GM12878 (cell line): ENCODE measurements around the gene TRMT13. TPM values are rescaled to one million over a fixed set of nuclear protein-coding genes. Genes with fewer than 3 reads are reported as not detected.

Experiments used
- ATAC-seq: fragments of 200-7000 bp; cut with Tn5 transposase; 3 replicates; pipeline ENCODE4 v1.9.1; 2020; ENCODE audit warnings: mild to moderate bottlenecking, moderate library complexity
- BruUV-seq: library from RNA; stranded (reverse); fragments of 400-500 nt; replicated peaks from 2 replicates; lab custom pipeline; 2021; lab: Mats Ljungman, UMichigan
- CTCF ChIA-PET: fragments of 300-600 bp; sonication (Branson Sonifier 250); formaldehyde crosslinking; extraction: SDS; loops from one replicate; lab custom pipeline; 2021; ENCODE audit warnings: inconsistent platforms; lab: Yijun Ruan, JAX
- POLR2A ChIA-PET: fragments of 350-600 bp; formaldehyde crosslinking; extraction: SDS; loops from one replicate; lab custom pipeline; 2021; ENCODE audit warnings: inconsistent platforms; lab: Charles Lee
- RAD21 ChIA-PET: fragments of 300-600 bp; sonication (Branson Sonifier 250); formaldehyde crosslinking; loops from one replicate; lab custom pipeline; 2023; ENCODE audit warnings: antibody characterized with exemption; ENCODE audit not compliant: unreplicated experiment; lab: Charles Lee
- SMC1A ChIA-PET: fragments of 300-600 bp; sonication (Branson Sonifier 250); formaldehyde crosslinking; loops from one replicate; lab custom pipeline; 2023; ENCODE audit not compliant: unreplicated experiment, uncharacterized antibody; lab: Charles Lee
- DNase-seq: peaks from one replicate; pipeline ENCODE4 v3.0.0-alpha.2; 2011; ENCODE audit warnings: low read depth, low spot score
- FAIRE-seq: peaks from 3 replicates; lab custom pipeline; 2011; peaks lifted over from hg19 to GRCh38; lab: Jason Lieb, UNC
- H2AFZ ChIP-seq: 2 replicates; pipeline ENCODE4 v1.6.0; 2011; ENCODE audit warnings: low read depth, low read length, control low read depth; ENCODE audit not compliant: control insufficient read depth
- H3K27ac ChIP-seq: 2 replicates; pipeline ENCODE4 v1.5.1; 2011; ENCODE audit warnings: control low read depth; ENCODE audit not compliant: control insufficient read depth, insufficient read depth
- H3K27me3 ChIP-seq, 2 experiments: replicated peaks in 1 of 2; 2 replicates each; pipeline versions ENCODE4 v1.6.0 to v1.6.1; 2011; ENCODE audit warnings: low read length in 1 of 2; ENCODE audit not compliant: control insufficient read depth in 2 of 2, insufficient read depth in 2 of 2
- H3K36me3 ChIP-seq, 2 experiments: 2 replicates each; pipeline ENCODE4 v1.5.1; 2011; ENCODE audit warnings: low read length in 1 of 2; ENCODE audit not compliant: control insufficient read depth in 2 of 2, insufficient read depth in 2 of 2
- H3K4me1 ChIP-seq: 2 replicates; pipeline ENCODE4 v1.6.1; 2011; ENCODE audit warnings: mild to moderate bottlenecking, low read length, moderate library complexity, mixed read lengths; ENCODE audit not compliant: control insufficient read depth, insufficient read depth
- H3K4me2 ChIP-seq: 2 replicates; pipeline ENCODE4 v1.6.0; 2011; ENCODE audit warnings: control low read depth; ENCODE audit not compliant: control insufficient read depth, insufficient read depth
- H3K4me3 ChIP-seq: fragments of 200-600 bp; sonication (generic); 2 replicates; pipeline ENCODE4 v1.5.1; 2016
- H3K79me2 ChIP-seq: 2 replicates; pipeline ENCODE4 v1.6.0; 2011; ENCODE audit warnings: low read length; ENCODE audit not compliant: control insufficient read depth, insufficient read depth
- H3K9ac ChIP-seq: 2 replicates; pipeline ENCODE4 v1.8.0; 2011; ENCODE audit warnings: low read length, control low read depth, mixed read lengths; ENCODE audit not compliant: control insufficient read depth, insufficient read depth
- H3K9me3 ChIP-seq: replicated peaks from 3 replicates; pipeline ENCODE4 v1.5.1; 2011; ENCODE audit warnings: mild to moderate bottlenecking, low read length; ENCODE audit not compliant: control insufficient read depth, insufficient read depth
- H4K20me1 ChIP-seq: 2 replicates; pipeline ENCODE4 v1.6.0; 2011; ENCODE audit not compliant: control insufficient read depth, insufficient read depth
- ATF7 ChIP-seq: fragments of 450-650 bp; IDR thresholded peaks from 2 replicates; pipeline ENCODE4 v1.6.1; 2016; ENCODE audit warnings: low read depth, mild to moderate bottlenecking
- BRCA1 ChIP-seq: IDR thresholded peaks from 2 replicates; pipeline ENCODE4 v1.6.1; 2011; ENCODE audit warnings: low read depth, low read length, improper control_type of control experiment
- CHD2 ChIP-seq: IDR thresholded peaks from 2 replicates; pipeline ENCODE4 v1.6.1; 2011; ENCODE audit warnings: low read depth, low read length, improper control_type of control experiment, borderline replicate concordance
- EZH2 ChIP-seq: IDR thresholded peaks from 2 replicates; pipeline ENCODE4 v1.6.1; 2012; ENCODE audit warnings: low read depth, mild to moderate bottlenecking, control low read depth, inconsistent platforms, low read length, borderline replicate concordance; ENCODE audit not compliant: control insufficient read depth
- HDGF ChIP-seq: fragments of 450-650 bp; IDR thresholded peaks from 2 replicates; pipeline ENCODE4 v1.6.1; 2016; ENCODE audit warnings: antibody characterized with exemption
- HSF1 ChIP-seq: fragments of 150-350 bp; IDR thresholded peaks from 2 replicates; pipeline ENCODE4 v1.6.1; 2014; ENCODE audit warnings: mild to moderate bottlenecking, low read depth, low read length
- NBN ChIP-seq: fragments of 450-650 bp; IDR thresholded peaks from 2 replicates; pipeline ENCODE4 v1.6.1; 2016
- NRF1 ChIP-seq: conservative IDR thresholded peaks from 2 replicates; pipeline ENCODE4 v1.6.1; 2011; ENCODE audit warnings: mild to moderate bottlenecking, low read depth, low read length, improper control_type of control experiment
- POLR2AphosphoS5 ChIP-seq: IDR thresholded peaks from 2 replicates; pipeline ENCODE4 v1.6.1; 2011; ENCODE audit warnings: mild to moderate bottlenecking, low read length, inconsistent platforms
- SP1 ChIP-seq: IDR thresholded peaks from one replicate; pipeline ENCODE4 v1.6.1; 2011; ENCODE audit warnings: low read depth, low read length
- ZNF274 ChIP-seq: IDR thresholded peaks from one replicate; pipeline ENCODE4 v1.8.0; 2011; ENCODE audit not compliant: insufficient read length, insufficient read depth
- WGBS: methylation state at CpG from one replicate; pipeline ENCODE4 v1.1.6; 2016; ENCODE audit warnings: low lambda C conversion rate; ENCODE audit not compliant: insufficient replicate concordance, insufficient coverage; ENCODE audit errors: missing lambda C conversion rate; 5-methylcytosine and 5-hydroxymethylcytosine counted together
- in situ Hi-C: fragments of 300-500 bp; cut with MboI; formaldehyde crosslinking; loops from 9 replicates; pipeline ENCODE4 v1.14.3; 2018; ENCODE audit warnings: mixed read lengths
- intact Hi-C: fragments of 100-400 bp; cut with micrococcal nuclease; formaldehyde crosslinking; loops from one replicate; pipeline ENCODE4 v1.14.2; 2022; ENCODE audit not compliant: unreplicated experiment
- polyA plus RNA-seq, 11 experiments: library from polyadenylated mRNA; depleted of rRNA in 4 of 11; unstranded in 6 of 11; stranded (reverse) in 5 of 11; fragments of >200 nt; fragmentation: Nextera tagmentation in 4 of 11; fragmentation: Illumina TruSeq in 1 of 11; extraction: Ambion mirVana in 4 of 11; extraction: Trizol in 1 of 11; gene quantifications; 1 replicate in 1 of 11; 2 replicates in 10 of 11; pipeline versions ENCODE4 v1.2.1 to v1.2.3, GENCODE V29; 2011 to 2016; ENCODE audit warnings: inconsistent platforms in 2 of 11, missing spikeins in 2 of 11, low read depth in 1 of 11
- total RNA-seq, 4 experiments: library from RNA; depleted of rRNA in 3 of 4; stranded (reverse); fragments of >200 nt in 3 of 4; fragmentation: Illumina TruSeq in 1 of 4; extraction: Trizol in 1 of 4; gene quantifications; 2 replicates each; pipeline versions ENCODE4 v1.2.1 to v1.2.3, GENCODE V29; 2013 to 2021
- TF ChIP-seq, protein P1 (sequence below), 3 experiments: IDR thresholded peaks in 2 of 3; conservative IDR thresholded peaks in 1 of 3; 2 replicates each; pipeline ENCODE4 v1.5.1; 2011; ENCODE audit warnings: low read depth in 3 of 3, low read length in 3 of 3, mild to moderate bottlenecking in 3 of 3, control low read depth in 2 of 3, moderate library complexity in 2 of 3, inconsistent platforms in 1 of 3, mixed read lengths in 1 of 3; ENCODE audit not compliant: control insufficient read depth in 2 of 3, insufficient read depth in 1 of 3; ENCODE audit errors: extremely low read depth in 1 of 3
- TF ChIP-seq, protein P2 (sequence below): IDR thresholded peaks from 2 replicates; pipeline ENCODE4 v1.6.1; 2011; ENCODE audit warnings: borderline replicate concordance, low read depth, mild to moderate bottlenecking, moderate library complexity, low read length; ENCODE audit not compliant: insufficient read depth, poor library complexity, severe bottlenecking
- TF ChIP-seq, protein P3 (sequence below): fragments of 450-650 bp; IDR thresholded peaks from 2 replicates; pipeline ENCODE4 v1.6.1; 2017; ENCODE audit warnings: antibody characterized with exemption, mild to moderate bottlenecking, moderate library complexity

The TRMT13 gene
- total and polyA plus RNA-seq, 10 of the 15 experiments (the other 5 are each of a cell fraction or from before 2014, with no cell fraction given): 13.7 to 26.6 (median 21.9) TPM

GRCh38 chr1:100100202-100100601, 32.8 kb upstream of the TRMT13 start:
- 100% methylated on average over 1 of the region's 1 CpG for WGBS
- H2AFZ ChIP-seq: no peak overlapping the region
- ChIA-PET CTCF (no interaction called here), RAD21 (no interaction called here), SMC1A (no interaction called here), POLR2A (no interaction called here)
- no peaks in the 10 kb centered on the region for H3K9me3 ChIP-seq
- no peaks in the 10 kb centered on the region for H3K27me3 ChIP-seq
- in situ Hi-C loops: no loop called here
- no peak overlapping the region for H3K4me3 ChIP-seq
- H3K79me2 ChIP-seq: no peaks in the 10 kb centered on the region
- no peak overlapping the region for H3K9ac ChIP-seq
- intact Hi-C loops: no loop called here
- TF ChIP-seq HDGF (no peak), ATF7 (no peak), EZH2 (no peak), NRF1 (no peak), NBN (no peak), BRCA1 (no peak), ZNF274 (no peak), CHD2 (no peak), HSF1 (no peak), POLR2AphosphoS5 (no peak), SP1 (no peak)
- TF ChIP-seq, protein P1, sequence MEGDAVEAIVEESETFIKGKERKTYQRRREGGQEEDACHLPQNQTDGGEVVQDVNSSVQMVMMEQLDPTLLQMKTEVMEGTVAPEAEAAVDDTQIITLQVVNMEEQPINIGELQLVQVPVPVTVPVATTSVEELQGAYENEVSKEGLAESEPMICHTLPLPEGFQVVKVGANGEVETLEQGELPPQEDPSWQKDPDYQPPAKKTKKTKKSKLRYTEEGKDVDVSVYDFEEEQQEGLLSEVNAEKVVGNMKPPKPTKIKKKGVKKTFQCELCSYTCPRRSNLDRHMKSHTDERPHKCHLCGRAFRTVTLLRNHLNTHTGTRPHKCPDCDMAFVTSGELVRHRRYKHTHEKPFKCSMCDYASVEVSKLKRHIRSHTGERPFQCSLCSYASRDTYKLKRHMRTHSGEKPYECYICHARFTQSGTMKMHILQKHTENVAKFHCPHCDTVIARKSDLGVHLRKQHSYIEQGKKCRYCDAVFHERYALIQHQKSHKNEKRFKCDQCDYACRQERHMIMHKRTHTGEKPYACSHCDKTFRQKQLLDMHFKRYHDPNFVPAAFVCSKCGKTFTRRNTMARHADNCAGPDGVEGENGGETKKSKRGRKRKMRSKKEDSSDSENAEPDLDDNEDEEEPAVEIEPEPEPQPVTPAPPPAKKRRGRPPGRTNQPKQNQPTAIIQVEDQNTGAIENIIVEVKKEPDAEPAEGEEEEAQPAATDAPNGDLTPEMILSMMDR (IDR thresholded peaks at IDR 0.05 in 2 of 3, conservative IDR thresholded peaks at IDR 0.05 in 1 of 3; ENCODE audit: control insufficient read depth in 2 of 3, extremely low read depth in 1 of 3, insufficient read depth in 1 of 3, low read depth in 3 of 3, low read length in 3 of 3): no peak
- TF ChIP-seq, protein P2, sequence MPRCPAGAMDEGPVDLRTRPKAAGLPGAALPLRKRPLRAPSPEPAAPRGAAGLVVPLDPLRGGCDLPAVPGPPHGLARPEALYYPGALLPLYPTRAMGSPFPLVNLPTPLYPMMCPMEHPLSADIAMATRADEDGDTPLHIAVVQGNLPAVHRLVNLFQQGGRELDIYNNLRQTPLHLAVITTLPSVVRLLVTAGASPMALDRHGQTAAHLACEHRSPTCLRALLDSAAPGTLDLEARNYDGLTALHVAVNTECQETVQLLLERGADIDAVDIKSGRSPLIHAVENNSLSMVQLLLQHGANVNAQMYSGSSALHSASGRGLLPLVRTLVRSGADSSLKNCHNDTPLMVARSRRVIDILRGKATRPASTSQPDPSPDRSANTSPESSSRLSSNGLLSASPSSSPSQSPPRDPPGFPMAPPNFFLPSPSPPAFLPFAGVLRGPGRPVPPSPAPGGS: no peak
- TF ChIP-seq, protein P3, sequence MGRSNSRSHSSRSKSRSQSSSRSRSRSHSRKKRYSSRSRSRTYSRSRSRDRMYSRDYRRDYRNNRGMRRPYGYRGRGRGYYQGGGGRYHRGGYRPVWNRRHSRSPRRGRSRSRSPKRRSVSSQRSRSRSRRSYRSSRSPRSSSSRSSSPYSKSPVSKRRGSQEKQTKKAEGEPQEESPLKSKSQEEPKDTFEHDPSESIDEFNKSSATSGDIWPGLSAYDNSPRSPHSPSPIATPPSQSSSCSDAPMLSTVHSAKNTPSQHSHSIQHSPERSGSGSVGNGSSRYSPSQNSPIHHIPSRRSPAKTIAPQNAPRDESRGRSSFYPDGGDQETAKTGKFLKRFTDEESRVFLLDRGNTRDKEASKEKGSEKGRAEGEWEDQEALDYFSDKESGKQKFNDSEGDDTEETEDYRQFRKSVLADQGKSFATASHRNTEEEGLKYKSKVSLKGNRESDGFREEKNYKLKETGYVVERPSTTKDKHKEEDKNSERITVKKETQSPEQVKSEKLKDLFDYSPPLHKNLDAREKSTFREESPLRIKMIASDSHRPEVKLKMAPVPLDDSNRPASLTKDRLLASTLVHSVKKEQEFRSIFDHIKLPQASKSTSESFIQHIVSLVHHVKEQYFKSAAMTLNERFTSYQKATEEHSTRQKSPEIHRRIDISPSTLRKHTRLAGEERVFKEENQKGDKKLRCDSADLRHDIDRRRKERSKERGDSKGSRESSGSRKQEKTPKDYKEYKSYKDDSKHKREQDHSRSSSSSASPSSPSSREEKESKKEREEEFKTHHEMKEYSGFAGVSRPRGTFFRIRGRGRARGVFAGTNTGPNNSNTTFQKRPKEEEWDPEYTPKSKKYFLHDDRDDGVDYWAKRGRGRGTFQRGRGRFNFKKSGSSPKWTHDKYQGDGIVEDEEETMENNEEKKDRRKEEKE: no peak
- no TSS peak for BruUV-seq
- H3K27ac ChIP-seq: no peak overlapping the region
- no peaks in the 10 kb centered on the region for H4K20me1 ChIP-seq
- H3K4me1 ChIP-seq: no peaks in the 10 kb centered on the region
- no peak for ATAC-seq
- no peak for FAIRE-seq
- no peak overlapping the region for H3K4me2 ChIP-seq
- peaks cover 6 to 28% of the 10 kb centered on the region in 2 experiments for H3K36me3 ChIP-seq
- DNase-seq: no peak
